HS-27A (cell line): ENCODE measurements around the gene POLRMT.
"Not testable (repeated sequence)": the region's sequence is repeated elsewhere in the genome, so short reads cannot be mapped to it uniquely, and the experiment has no call there.

Experiments
- DNase-seq: peaks from one replicate; pipeline ENCODE4 v3.0.0-alpha.2; 2012; ENCODE audit warnings: low read depth, missing footprints

POLRMT gene

GRCh38 chr19:610801-611480 is 22.4 kb downstream of the POLRMT start:
- DNase-seq = no peak

GRCh38 chr19:610071-610800 is 23.1 kb downstream of the POLRMT start:
- DNase-seq = no peak

- DNase-seq = no peak
Measured at GRCh38 chr19:609004-609346, 24.4 kb downstream of the POLRMT start.

GRCh38 chr19:608155-609003 is 25.0 kb downstream of the POLRMT start:
- no peak for DNase-seq

- DNase-seq = no peak
Measured at GRCh38 chr19:607301-608154, 25.8 kb downstream of the POLRMT start.

- not testable (repeated sequence) for DNase-seq
Measured at GRCh38 chr19:605061-605971, 28.0 kb downstream of the POLRMT start.

- no peak for DNase-seq
Measured at GRCh38 chr19:604355-604754, 29.0 kb downstream of the POLRMT start.

GRCh38 chr19:603779-604178 is 29.6 kb downstream of the POLRMT start:
- not testable (repeated sequence) for DNase-seq

GRCh38 chr19:603302-603639 is 30.1 kb downstream of the POLRMT start:
- not testable (repeated sequence) for DNase-seq

- DNase-seq = no peak
Measured at GRCh38 chr19:602391-603301, 30.7 kb downstream of the POLRMT start.

- DNase-seq = no peak
Measured at GRCh38 chr19:601790-602189, 31.5 kb downstream of the POLRMT start.

GRCh38 chr19:601310-601709 is 32.0 kb downstream of the POLRMT start:
- no peak for DNase-seq

GRCh38 chr19:597406-598315 is 35.7 kb downstream of the POLRMT start:
- no peak for DNase-seq

GRCh38 chr19:596263-596655 is 37.1 kb downstream of the POLRMT start:
- no peak for DNase-seq

GRCh38 chr19:595326-596262 is 37.7 kb downstream of the POLRMT start:
- no peak for DNase-seq

- no peak for DNase-seq
Measured at GRCh38 chr19:594265-594870, 39.0 kb downstream of the POLRMT start.

- no peak for DNase-seq
Measured at GRCh38 chr19:593505-593904, 39.8 kb downstream of the POLRMT start.
